Measurements from ENCODE around the gene LINC00632.
"Not testable (repeated sequence)": the region's sequence is repeated elsewhere in the genome, so short reads cannot be mapped to it uniquely, and the experiment has no call there.

The LINC00632 gene

GRCh38 chrX:140709421-140709846, at the start of gene LINC00632:
LINC00632 (plus strand) TSS chrX:140709759.
- peak; percentile 79 for DNase-seq (ENCODE audit: low spot score)

DNA sequence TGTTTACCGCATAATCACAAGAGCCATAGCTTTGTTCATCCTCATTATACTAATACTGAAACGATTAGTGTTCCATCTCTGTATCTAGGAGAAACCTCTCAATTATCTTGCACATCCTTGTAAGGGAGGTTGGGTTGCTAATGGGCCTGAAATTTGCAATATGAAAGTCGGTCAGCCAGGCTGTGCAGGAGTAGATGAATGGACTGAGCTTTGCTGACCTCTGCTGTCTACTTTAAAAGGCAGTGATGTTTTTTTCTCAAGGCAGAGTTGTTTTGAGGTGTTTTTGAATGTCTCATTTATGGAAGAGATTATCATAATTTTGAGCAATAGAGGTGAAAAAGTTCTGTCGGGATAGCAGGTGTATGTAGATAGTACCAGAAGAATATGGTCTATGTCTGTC, 47.9 kb upstream of the LINC00632 start:
- DNase-seq (ENCODE audit: low spot score) = peak; percentile 0

DNA sequence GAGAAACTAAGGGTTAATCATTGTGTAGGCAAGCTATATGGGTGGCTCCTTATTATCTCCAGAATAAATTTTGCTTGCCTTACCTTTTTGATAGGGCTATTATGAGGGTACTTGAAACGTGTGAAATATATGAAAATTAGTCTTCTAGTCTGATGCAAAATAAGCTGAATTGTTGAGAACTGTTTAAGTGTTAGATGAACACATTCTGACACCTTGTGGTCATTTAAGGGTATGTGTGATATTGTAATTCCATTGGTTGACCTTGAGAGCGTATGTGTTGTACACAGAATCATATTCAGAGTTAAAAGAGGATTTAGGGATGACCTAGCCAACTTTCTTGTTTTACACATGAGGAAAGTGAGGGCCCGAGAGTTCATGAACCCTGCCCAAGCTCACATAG, 44.6 kb upstream of the LINC00632 start:
- DNase-seq (ENCODE audit: low spot score) = peak; percentile 12

GRCh38 chrX:140672840-140673731, 36.5 kb upstream of the LINC00632 start:
- DNase-seq (ENCODE audit: low spot score) = no peak

GRCh38 chrX:140687706-140688105, 21.9 kb upstream of the LINC00632 start:
- DNase-seq (ENCODE audit: low spot score) = no peak

- not testable (repeated sequence) for DNase-seq (ENCODE audit: low spot score)
Measured at GRCh38 chrX:140691596-140691995, 18.0 kb upstream of the LINC00632 start.

DNA sequence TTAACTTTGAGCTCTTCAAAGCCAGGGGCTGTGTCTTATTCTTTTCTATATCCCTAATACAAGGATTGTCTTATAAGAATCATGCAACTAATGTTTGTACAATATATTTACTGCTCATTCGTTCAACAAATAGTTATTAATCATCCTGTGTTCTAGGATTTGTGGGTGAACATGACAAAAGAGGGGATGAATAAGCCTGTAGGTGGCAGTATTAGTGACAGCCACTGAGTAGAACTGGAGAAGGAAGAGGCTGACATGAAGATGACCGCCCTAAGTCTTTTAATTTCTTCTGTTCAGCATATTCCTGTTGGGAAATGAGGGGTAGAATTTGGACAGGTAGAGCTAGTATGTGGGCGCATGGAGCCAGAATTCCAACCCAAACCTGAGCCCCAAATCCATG, 11.9 kb upstream of the LINC00632 start:
- DNase-seq (ENCODE audit: low spot score) = no peak

GRCh38 chrX:140701480-140701879, 8.1 kb upstream of the LINC00632 start:
- DNase-seq (ENCODE audit: low spot score) = peak; percentile 69

DNA sequence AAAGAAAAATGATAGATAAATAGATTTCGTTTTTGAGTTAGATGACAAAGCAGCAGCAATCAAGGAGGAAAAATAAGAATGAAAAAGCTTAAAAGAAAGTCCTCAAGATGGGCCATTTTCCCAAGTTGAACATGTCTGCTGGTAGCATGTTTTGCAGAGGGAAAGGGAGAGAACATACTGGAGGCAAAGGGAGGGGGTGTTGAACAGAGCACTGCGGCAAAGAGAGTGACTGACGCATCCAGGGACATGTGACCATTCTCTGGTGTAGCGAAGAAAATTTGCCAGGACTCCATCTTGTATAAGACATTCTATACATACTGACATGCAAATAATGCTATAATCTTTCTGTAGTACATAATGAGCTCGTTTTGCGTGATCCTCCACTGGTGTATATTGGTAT, 1.2 kb downstream of the LINC00632 start:
- peak; percentile 89 for DNase-seq (ENCODE audit: low spot score)

- peak; percentile 28 for DNase-seq (ENCODE audit: low spot score)
Measured at GRCh38 chrX:140711894-140712293, 2.3 kb downstream of the LINC00632 start.

DNA sequence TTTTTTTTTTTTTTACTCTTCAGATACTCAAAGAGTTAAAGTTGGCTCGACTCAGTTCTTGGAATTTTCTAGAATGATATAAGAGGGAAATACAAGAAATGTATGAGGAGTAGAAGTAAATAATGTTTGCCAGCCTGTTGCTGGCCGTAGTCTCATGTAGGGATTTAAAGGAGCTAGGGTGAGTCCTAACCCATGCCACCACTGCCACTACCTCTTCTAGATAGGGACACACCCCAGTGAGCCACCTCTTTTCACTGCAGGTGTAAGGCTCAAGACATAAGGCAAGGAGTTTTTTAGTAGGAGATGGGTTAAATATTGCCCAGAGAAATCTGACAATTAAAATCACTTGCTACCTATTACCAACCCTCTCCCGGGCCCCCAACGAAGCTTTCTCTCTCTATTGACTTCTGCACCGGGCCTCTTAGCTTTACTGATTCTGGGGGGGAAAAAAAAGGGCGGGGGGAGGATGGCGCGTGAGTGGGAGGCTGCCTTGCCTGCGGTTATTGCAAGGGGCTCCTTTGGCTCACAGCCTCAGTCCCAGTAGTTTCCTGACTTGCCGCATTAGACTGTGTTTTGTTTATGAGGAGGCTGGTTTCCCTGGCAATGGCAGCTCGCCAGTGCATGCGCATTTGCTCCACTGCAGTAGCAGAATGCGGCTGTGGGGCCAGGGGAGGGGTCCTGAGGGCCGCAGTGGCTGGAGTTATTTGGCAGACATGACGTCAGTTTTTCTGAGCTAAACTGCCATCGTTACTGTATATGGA, 3.0 kb downstream of the LINC00632 start:
- DNase-seq (ENCODE audit: low spot score) = peak; percentile 72

- no peak for DNase-seq (ENCODE audit: low spot score)
Measured at GRCh38 chrX:140713174-140713539, 3.6 kb downstream of the LINC00632 start.

- DNase-seq (ENCODE audit: low spot score) = no peak
Measured at GRCh38 chrX:140715787-140716186, 6.2 kb downstream of the LINC00632 start.

DNA sequence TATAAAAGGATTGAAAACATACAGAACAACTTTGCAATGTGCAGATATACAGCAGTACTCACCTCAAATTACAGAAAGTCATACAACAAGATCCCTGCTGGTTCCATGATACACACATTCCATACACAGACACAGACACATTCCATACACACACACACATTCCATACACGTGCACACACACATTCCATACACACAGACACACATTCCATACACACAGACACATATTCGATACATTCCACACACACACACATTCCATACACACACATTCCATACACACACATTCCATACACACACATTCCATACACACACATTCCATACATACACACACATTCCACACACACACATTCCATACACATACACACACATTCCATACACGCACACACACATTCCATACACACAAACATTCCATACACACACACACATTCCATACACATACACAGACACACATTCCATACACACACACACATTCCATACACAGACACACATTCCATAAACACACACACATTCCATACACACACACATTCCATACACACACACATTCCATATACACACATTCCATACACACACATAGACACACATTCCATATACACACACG, 13.7 kb downstream of the LINC00632 start:
- no peak for DNase-seq (ENCODE audit: low spot score)

DNA sequence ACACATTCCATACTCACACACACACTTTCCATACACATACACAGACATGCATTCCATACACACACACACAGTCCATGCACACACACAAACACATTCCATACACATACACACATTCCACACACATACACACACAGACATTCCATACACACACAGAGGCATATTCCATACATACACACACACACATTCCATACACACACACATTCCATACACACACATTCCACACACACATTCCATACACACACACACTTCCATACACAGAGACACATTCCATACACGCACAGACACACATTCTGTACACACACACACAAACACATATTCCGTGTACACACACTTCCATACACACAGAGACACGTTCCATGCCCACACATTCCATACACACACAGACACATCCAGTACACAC, 14.8 kb downstream of the LINC00632 start:
- DNase-seq (ENCODE audit: low spot score) = no peak

GRCh38 chrX:140724736-140725135, 15.2 kb downstream of the LINC00632 start:
- no peak for DNase-seq (ENCODE audit: low spot score)

- DNase-seq (ENCODE audit: low spot score) = no peak
Measured at GRCh38 chrX:140725500-140725899, 15.9 kb downstream of the LINC00632 start.

DNA sequence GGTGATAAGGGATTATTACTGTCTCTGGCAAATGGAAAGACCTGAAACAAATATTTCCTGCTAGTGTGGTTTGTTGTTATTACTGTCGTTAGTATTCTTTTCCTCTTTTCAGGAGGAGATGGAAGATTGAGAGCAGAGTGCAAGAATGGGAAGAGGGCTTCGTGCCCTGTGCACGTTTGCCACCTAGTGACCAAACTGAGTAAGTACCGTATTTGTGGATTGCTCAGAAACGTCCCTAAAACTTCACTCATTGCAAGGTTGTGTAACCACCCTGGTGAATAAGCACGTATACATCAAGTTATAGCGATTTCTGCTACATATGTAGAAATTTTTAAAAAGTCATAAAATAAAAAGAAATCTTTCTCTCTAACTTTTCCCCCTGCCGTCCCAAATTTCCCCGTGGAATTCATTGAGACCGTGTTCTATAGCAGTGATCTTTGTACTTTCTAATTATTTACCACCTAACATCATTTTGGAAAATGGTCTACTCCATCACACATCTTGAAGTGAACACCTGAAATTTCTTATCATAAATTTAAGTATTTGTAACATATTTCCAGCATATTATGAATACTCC, 24.3 kb downstream of the LINC00632 start:
- peak; percentile 63 for DNase-seq (ENCODE audit: low spot score)

GRCh38 chrX:140744085-140744484, 34.5 kb downstream of the LINC00632 start:
- no peak for DNase-seq (ENCODE audit: low spot score)

GRCh38 chrX:140756941-140757340, 47.4 kb downstream of the LINC00632 start:
- no peak for DNase-seq (ENCODE audit: low spot score)

DNA sequence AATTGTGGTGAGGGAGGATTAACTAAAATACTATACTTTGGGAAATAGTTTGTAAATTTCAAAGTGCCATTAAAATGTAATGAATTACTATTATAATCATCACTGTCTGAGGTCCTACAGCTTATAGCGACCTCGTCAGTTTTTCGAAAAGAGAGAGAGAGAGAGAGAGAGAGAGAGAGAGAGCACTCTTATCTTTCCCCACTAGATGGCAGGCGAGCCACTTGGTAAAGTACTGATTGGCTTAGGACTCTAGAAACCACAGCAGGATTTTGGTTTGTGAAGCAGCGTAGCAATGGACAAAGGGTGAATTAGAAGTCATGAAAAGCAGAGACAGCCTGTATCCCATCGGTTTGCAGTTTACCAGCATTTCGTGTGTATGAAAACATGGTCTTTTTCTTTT, 52.5 kb downstream of the LINC00632 start:
- peak; percentile 62 for DNase-seq (ENCODE audit: low spot score)

GRCh38 chrX:140764401-140764919, 54.9 kb downstream of the LINC00632 start:
- DNase-seq (ENCODE audit: low spot score) = peak; percentile 16

Data from cerebellar cortex (tissue), 1 donor.